PC-9 (cell line): Measurements from ENCODE around the gene HK3.

Experiments
- EZH2 ChIP-seq: fragments of 200-600 bp; sonication (generic); IDR thresholded peaks from 2 replicates; pipeline ENCODE4 v1.8.0; 2017; ENCODE audit warnings: antibody characterized with exemption, low read depth
- TF ChIP-seq, protein P1 (sequence below): fragments of 200-600 bp; sonication (generic); conservative IDR thresholded peaks from 2 replicates; pipeline ENCODE4 v1.6.1; 2017; ENCODE audit warnings: mixed run types, antibody characterized with exemption, mild to moderate bottlenecking, moderate library complexity

DNA sequence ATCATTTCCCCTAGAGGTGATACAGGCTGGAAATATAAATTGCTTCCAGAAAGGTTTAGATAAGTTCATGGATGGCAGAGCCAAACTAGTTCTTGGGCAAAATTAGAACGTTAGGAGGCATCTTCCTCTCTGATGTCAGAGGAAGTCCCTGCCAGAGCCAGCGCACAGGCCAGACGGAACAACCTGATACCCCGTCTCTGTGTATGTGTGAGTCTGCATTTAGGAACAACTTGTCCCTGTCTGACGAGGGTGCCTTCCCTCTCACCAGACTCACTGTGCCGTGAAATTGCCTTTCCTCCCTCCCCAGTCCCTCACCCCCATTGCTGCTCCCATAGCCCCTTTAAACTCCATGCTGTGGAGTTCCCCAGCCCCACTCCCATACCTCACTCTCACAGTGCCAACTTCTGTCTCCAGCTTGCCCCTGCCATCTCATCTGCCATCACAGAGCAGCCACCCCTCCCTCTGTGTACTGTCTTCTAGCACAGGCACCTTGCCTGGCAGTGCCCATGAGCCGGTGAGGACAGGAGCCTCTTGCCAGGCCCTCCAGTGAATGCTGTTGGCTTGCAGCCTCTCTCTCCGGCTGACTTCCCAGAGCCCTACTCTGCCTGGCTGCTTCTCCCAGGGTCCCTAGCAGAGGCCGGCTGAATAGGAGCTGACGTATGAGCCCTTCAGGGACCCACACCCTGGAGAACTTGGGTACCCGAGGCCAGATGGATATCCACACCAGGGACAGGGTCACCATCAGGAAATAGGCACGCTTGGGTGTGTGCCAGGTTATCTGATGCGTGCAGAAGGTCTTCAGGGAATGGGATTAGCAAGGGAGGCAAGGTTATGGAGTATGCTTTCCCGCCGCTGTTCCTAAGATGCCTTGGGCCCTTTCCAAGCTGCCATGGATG is 62.1 kb downstream of the HK3 start:
- TF ChIP-seq, protein P1, sequence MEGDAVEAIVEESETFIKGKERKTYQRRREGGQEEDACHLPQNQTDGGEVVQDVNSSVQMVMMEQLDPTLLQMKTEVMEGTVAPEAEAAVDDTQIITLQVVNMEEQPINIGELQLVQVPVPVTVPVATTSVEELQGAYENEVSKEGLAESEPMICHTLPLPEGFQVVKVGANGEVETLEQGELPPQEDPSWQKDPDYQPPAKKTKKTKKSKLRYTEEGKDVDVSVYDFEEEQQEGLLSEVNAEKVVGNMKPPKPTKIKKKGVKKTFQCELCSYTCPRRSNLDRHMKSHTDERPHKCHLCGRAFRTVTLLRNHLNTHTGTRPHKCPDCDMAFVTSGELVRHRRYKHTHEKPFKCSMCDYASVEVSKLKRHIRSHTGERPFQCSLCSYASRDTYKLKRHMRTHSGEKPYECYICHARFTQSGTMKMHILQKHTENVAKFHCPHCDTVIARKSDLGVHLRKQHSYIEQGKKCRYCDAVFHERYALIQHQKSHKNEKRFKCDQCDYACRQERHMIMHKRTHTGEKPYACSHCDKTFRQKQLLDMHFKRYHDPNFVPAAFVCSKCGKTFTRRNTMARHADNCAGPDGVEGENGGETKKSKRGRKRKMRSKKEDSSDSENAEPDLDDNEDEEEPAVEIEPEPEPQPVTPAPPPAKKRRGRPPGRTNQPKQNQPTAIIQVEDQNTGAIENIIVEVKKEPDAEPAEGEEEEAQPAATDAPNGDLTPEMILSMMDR: no peak
- TF ChIP-seq EZH2: no peak
